HAP-1 (cell line): ENCODE results near the gene C16orf54.
"Not testable (repeated sequence)": the region's sequence is repeated elsewhere in the genome, so short reads cannot be mapped to it uniquely, and the experiment has no call there.

Source experiments
- DNase-seq, 2 experiments: peaks; one replicate each; pipeline ENCODE4 v3.0.0-alpha.2; 2016 to 2020; ENCODE audit warnings: low spot score in 2 of 2
- H3K27me3 ChIP-seq: fragments of 250-450 bp; sonication (Bioruptor Pico); 2 replicates; pipeline ENCODE4 v1.5.1; 2020; ENCODE audit warnings: low read depth, mild to moderate bottlenecking, moderate library complexity
- H3K36me3 ChIP-seq: fragments of 250-450 bp; sonication (Bioruptor Pico); replicated peaks from 2 replicates; pipeline ENCODE4 v1.5.1; 2020; ENCODE audit warnings: mild to moderate bottlenecking
- H3K4me1 ChIP-seq: fragments of 250-450 bp; sonication (Bioruptor Pico); 2 replicates; pipeline ENCODE4 v1.5.1; 2020; ENCODE audit warnings: mild to moderate bottlenecking
- H3K4me3 ChIP-seq: fragments of 250-450 bp; sonication (Bioruptor Pico); 2 replicates; pipeline ENCODE4 v1.5.1; 2020; ENCODE audit warnings: mild to moderate bottlenecking, moderate library complexity
- H3K9me3 ChIP-seq: fragments of 250-450 bp; sonication (Bioruptor Pico); 2 replicates; pipeline ENCODE4 v1.5.1; 2020; ENCODE audit warnings: mild to moderate bottlenecking, moderate library complexity
- in situ Hi-C: fragments of 300-500 bp; cut with MboI; formaldehyde crosslinking; loops from 3 replicates; pipeline ENCODE4 v1.14.3; 2020; ENCODE audit warnings: low sequenced_read_pairs, inconsistent platforms, mixed read lengths

The C16orf54 gene

GRCh38 chr16:29745853-29746345 lies at the start of gene C16orf54:
Gene C16orf54 (minus strand): TSS chr16:29745990. CDS start chr16:29744951, 1,039 bp downstream.
- in situ Hi-C loops = no loop called here
- Histone ChIP-seq H3K36me3 (no peaks in the 10 kb centered on the region), H3K4me1 (no peaks in the 10 kb centered on the region), H3K9me3 (no peaks in the 10 kb centered on the region), H3K27me3 (no peaks in the 10 kb centered on the region), H3K4me3 (no peak within 1 kb of the TSS)
- DNase-seq = no peak

- no peak overlapping the region for H3K4me3 ChIP-seq
- DNase-seq = no peak
- H3K9me3 ChIP-seq = no peaks in the 10 kb centered on the region
- in situ Hi-C loops = no loop called here
- peaks cover 56% of the 10 kb centered on the region for H3K36me3 ChIP-seq
- peaks cover 11% of the 10 kb centered on the region for H3K4me1 ChIP-seq
- H3K27me3 ChIP-seq = no peaks in the 10 kb centered on the region
Measured at GRCh38 chr16:29794231-29794710, 48.5 kb upstream of the C16orf54 start.

GRCh38 chr16:29793153-29793552 lies 47.4 kb upstream of the C16orf54 start:
- in situ Hi-C loops, DNase-seq, H3K27me3 ChIP-seq, H3K9me3 ChIP-seq, H3K4me3 ChIP-seq: not testable (repeated sequence)
- Histone ChIP-seq H3K4me1 (peaks cover 11% of the 10 kb centered on the region), H3K36me3 (peaks cover 45% of the 10 kb centered on the region)

GRCh38 chr16:29791845-29792807 lies 46.3 kb upstream of the C16orf54 start:
- Histone ChIP-seq H3K4me3 (peak overlapping the region; percentile 81), H3K4me1 (peaks cover 11% of the 10 kb centered on the region), H3K9me3 (no peaks in the 10 kb centered on the region), H3K36me3 (peaks cover 35% of the 10 kb centered on the region), H3K27me3 (no peaks in the 10 kb centered on the region)
- in situ Hi-C loops = no loop called here
- DNase-seq = peak in 1 of 2 experiments; percentile 28

- peak overlapping the region; percentile 81 for H3K4me3 ChIP-seq
- in situ Hi-C loops = no loop called here
- peaks cover 28% of the 10 kb centered on the region for H3K36me3 ChIP-seq
- peak in 1 of 2 experiments; percentile 12 for DNase-seq
- peaks cover 11% of the 10 kb centered on the region for H3K4me1 ChIP-seq
- H3K9me3 ChIP-seq = no peaks in the 10 kb centered on the region
- no peaks in the 10 kb centered on the region for H3K27me3 ChIP-seq
Measured at GRCh38 chr16:29790949-29791844, 45.4 kb upstream of the C16orf54 start.

GRCh38 chr16:29790183-29790948 lies 44.6 kb upstream of the C16orf54 start, which contains the start of gene KIF22:
Gene KIF22 (plus strand): TSS chr16:29790751. CDS start chr16:29790760, 9 bp downstream.
- Histone ChIP-seq H3K4me1 (peaks cover 11% of the 10 kb centered on the region), H3K27me3 (no peaks in the 10 kb centered on the region), H3K4me3 (peak within 1 kb of the TSS; percentile 81), H3K9me3 (no peaks in the 10 kb centered on the region), H3K36me3 (peaks cover 27% of the 10 kb centered on the region)
- in situ Hi-C loops = no loop called here
- DNase-seq = peak; percentile 97 to 100

- Histone ChIP-seq H3K4me1 (peaks cover 11% of the 10 kb centered on the region), H3K27me3 (no peaks in the 10 kb centered on the region), H3K9me3 (no peaks in the 10 kb centered on the region), H3K4me3 (peak overlapping the region; percentile 81), H3K36me3 (peaks cover 21% of the 10 kb centered on the region)
- in situ Hi-C loops = no loop called here
- no peak for DNase-seq
Measured at GRCh38 chr16:29789775-29790182, 44.0 kb upstream of the C16orf54 start.

GRCh38 chr16:29787155-29787554 lies 41.4 kb upstream of the C16orf54 start:
- H3K4me3 ChIP-seq, DNase-seq, H3K27me3 ChIP-seq, in situ Hi-C loops, H3K9me3 ChIP-seq, H3K4me1 ChIP-seq, H3K36me3 ChIP-seq: not testable (repeated sequence)

- no peak for DNase-seq
- no peaks in the 10 kb centered on the region for H3K9me3 ChIP-seq
- no peaks in the 10 kb centered on the region for H3K36me3 ChIP-seq
- peaks cover 6% of the 10 kb centered on the region; the same call in 1 of the 2 replicates for H3K4me1 ChIP-seq
- in situ Hi-C loops = no loop called here
- H3K4me3 ChIP-seq = no peak overlapping the region
- H3K27me3 ChIP-seq = no peaks in the 10 kb centered on the region
Measured at GRCh38 chr16:29784901-29785500, 39.2 kb upstream of the C16orf54 start.

GRCh38 chr16:29784157-29784556 lies 38.4 kb upstream of the C16orf54 start:
- H3K27me3 ChIP-seq = no peaks in the 10 kb centered on the region
- no peak overlapping the region for H3K4me3 ChIP-seq
- in situ Hi-C loops = no loop called here
- no peaks in the 10 kb centered on the region for H3K4me1 ChIP-seq
- no peaks in the 10 kb centered on the region for H3K36me3 ChIP-seq
- no peaks in the 10 kb centered on the region for H3K9me3 ChIP-seq
- DNase-seq = no peak

GRCh38 chr16:29783094-29783953 lies 37.5 kb upstream of the C16orf54 start:
- H3K27me3 ChIP-seq, H3K4me1 ChIP-seq, in situ Hi-C loops, H3K36me3 ChIP-seq, H3K9me3 ChIP-seq, DNase-seq, H3K4me3 ChIP-seq: not testable (repeated sequence)

- Histone ChIP-seq H3K4me1 (no peaks in the 10 kb centered on the region), H3K4me3 (no peak overlapping the region), H3K27me3 (no peaks in the 10 kb centered on the region), H3K36me3 (no peaks in the 10 kb centered on the region), H3K9me3 (no peaks in the 10 kb centered on the region)
- peak in 1 of 2 experiments; percentile 43 for DNase-seq
- in situ Hi-C loops = no loop called here
Measured at GRCh38 chr16:29779474-29779873, 33.7 kb upstream of the C16orf54 start.
